ENCODE data around the gene CTSZ.

GRCh38 chr20:58992911-58993310 lies 14.1 kb downstream of the CTSZ start:
- TF ChIP-seq, protein P1, sequence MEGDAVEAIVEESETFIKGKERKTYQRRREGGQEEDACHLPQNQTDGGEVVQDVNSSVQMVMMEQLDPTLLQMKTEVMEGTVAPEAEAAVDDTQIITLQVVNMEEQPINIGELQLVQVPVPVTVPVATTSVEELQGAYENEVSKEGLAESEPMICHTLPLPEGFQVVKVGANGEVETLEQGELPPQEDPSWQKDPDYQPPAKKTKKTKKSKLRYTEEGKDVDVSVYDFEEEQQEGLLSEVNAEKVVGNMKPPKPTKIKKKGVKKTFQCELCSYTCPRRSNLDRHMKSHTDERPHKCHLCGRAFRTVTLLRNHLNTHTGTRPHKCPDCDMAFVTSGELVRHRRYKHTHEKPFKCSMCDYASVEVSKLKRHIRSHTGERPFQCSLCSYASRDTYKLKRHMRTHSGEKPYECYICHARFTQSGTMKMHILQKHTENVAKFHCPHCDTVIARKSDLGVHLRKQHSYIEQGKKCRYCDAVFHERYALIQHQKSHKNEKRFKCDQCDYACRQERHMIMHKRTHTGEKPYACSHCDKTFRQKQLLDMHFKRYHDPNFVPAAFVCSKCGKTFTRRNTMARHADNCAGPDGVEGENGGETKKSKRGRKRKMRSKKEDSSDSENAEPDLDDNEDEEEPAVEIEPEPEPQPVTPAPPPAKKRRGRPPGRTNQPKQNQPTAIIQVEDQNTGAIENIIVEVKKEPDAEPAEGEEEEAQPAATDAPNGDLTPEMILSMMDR (conservative IDR thresholded peaks at IDR 0.05; ENCODE audit: low read depth, low read length): no peak
- TF ChIP-seq MXI1 (IDR thresholded peaks at IDR 0.05; ENCODE audit: borderline replicate concordance, low read depth, low read length) (no peak), POLR2A (IDR thresholded peaks at IDR 0.05; ENCODE audit: low read depth, low read length) (no peak), RAD21 (IDR thresholded peaks at IDR 0.05; ENCODE audit: low read length) (no peak), CEBPB (IDR thresholded peaks at IDR 0.05; ENCODE audit: low read depth, low read length) (no peak), BHLHE40 (IDR thresholded peaks at IDR 0.05; ENCODE audit: low read depth, low read length) (no peak), FOS (IDR thresholded peaks at IDR 0.05; ENCODE audit: low read depth, low read length) (no peak), RFX5 (IDR thresholded peaks at IDR 0.05; ENCODE audit: low read depth, low read length) (no peak), SMC3 (IDR thresholded peaks at IDR 0.05; ENCODE audit: low read depth, low read length) (no peak), MAFK (IDR thresholded peaks at IDR 0.05; ENCODE audit: low read depth, low read length) (no peak), NFE2L2 (IDR thresholded peaks at IDR 0.05; ENCODE audit: low read depth, low read length) (no peak)
- TF ChIP-seq, protein P2, sequence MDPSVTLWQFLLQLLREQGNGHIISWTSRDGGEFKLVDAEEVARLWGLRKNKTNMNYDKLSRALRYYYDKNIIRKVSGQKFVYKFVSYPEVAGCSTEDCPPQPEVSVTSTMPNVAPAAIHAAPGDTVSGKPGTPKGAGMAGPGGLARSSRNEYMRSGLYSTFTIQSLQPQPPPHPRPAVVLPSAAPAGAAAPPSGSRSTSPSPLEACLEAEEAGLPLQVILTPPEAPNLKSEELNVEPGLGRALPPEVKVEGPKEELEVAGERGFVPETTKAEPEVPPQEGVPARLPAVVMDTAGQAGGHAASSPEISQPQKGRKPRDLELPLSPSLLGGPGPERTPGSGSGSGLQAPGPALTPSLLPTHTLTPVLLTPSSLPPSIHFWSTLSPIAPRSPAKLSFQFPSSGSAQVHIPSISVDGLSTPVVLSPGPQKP (IDR thresholded peaks at IDR 0.05; ENCODE audit: borderline replicate concordance, low read depth, low read length): no peak
- TF ChIP-seq, protein P3, sequence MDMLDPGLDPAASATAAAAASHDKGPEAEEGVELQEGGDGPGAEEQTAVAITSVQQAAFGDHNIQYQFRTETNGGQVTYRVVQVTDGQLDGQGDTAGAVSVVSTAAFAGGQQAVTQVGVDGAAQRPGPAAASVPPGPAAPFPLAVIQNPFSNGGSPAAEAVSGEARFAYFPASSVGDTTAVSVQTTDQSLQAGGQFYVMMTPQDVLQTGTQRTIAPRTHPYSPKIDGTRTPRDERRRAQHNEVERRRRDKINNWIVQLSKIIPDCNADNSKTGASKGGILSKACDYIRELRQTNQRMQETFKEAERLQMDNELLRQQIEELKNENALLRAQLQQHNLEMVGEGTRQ (IDR thresholded peaks at IDR 0.05; ENCODE audit: low read depth, low read length): no peak

Measured in IMR-90 (cell line).